H1 (cell line): ENCODE measurements around the gene RDH5. TPM values are rescaled to one million over a fixed set of nuclear protein-coding genes. Genes with fewer than 3 reads are reported as not detected.

Experiments
- CTCF ChIA-PET: fragments of 300-600 bp; sonication (Branson Sonifier 250); formaldehyde crosslinking; loops from one replicate; lab custom pipeline; 2021; ENCODE audit not compliant: partially characterized antibody; lab: Charles Lee
- POLR2A ChIA-PET: fragments of 300-600 bp; sonication (Branson Sonifier 250); formaldehyde crosslinking; loops from one replicate; lab custom pipeline; 2021; ENCODE audit warnings: inconsistent platforms; ENCODE audit not compliant: partially characterized antibody; lab: Charles Lee
- DNase-seq, 2 experiments: peaks; one replicate each; pipeline versions ENCODE4 v3.0.0 to v3.0.0-alpha.2; 2010 to 2022; ENCODE audit warnings: low spot score in 2 of 2, low read depth in 1 of 2, mixed read lengths in 1 of 2
- FAIRE-seq: peaks from 2 replicates; lab custom pipeline; 2011; peaks lifted over from hg19 to GRCh38; lab: Jason Lieb, UNC
- H2AFZ ChIP-seq: 2 replicates; pipeline ENCODE4 v1.8.1; 2012; ENCODE audit warnings: low read length, inconsistent platforms
- H2AK5ac ChIP-seq: 2 replicates; pipeline ENCODE4 v1.6.1; 2013; ENCODE audit warnings: low read depth, low read length
- H2BK120ac ChIP-seq: replicated peaks from 2 replicates; pipeline ENCODE3; 2013; ENCODE audit warnings: low read depth, low read length, inconsistent platforms
- H2BK12ac ChIP-seq: 2 replicates; pipeline ENCODE4 v1.6.1; 2013; ENCODE audit warnings: low read depth, low read length
- H2BK15ac ChIP-seq: 2 replicates; pipeline ENCODE4 v1.6.1; 2013; ENCODE audit warnings: low read length
- H2BK20ac ChIP-seq: 2 replicates; pipeline ENCODE4 v1.6.1; 2013; ENCODE audit warnings: low read length
- H2BK5ac ChIP-seq: 2 replicates; pipeline ENCODE4 v1.6.1; 2013; ENCODE audit warnings: low read depth, low read length
- H3K14ac ChIP-seq: 2 replicates; pipeline ENCODE4 v1.6.1; 2013; ENCODE audit warnings: inconsistent platforms; ENCODE audit not compliant: insufficient read length
- H3K18ac ChIP-seq: 2 replicates; pipeline ENCODE4 v1.6.1; 2013; ENCODE audit warnings: low read length; ENCODE audit errors: extremely low read depth
- H3K23ac ChIP-seq: 2 replicates; pipeline ENCODE4 v1.6.1; 2013; ENCODE audit warnings: inconsistent platforms; ENCODE audit not compliant: insufficient read length
- H3K23me2 ChIP-seq: 2 replicates; pipeline ENCODE4 v1.6.1; 2013; ENCODE audit warnings: low read depth, low read length
- H3K27ac ChIP-seq: 2 replicates; pipeline ENCODE4 v1.6.1; 2011; ENCODE audit warnings: low read depth, low read length, inconsistent platforms
- H3K27me3 ChIP-seq, 4 experiments: replicated peaks in 1 of 4; 1 replicate in 1 of 4; 2 replicates in 3 of 4; pipeline versions ENCODE4 v1.6.1 to v1.8.1; 2011 to 2013; ENCODE audit warnings: low read length in 3 of 4, mild to moderate bottlenecking in 3 of 4, inconsistent platforms in 2 of 4, mixed read lengths in 2 of 4, moderate library complexity in 1 of 4; ENCODE audit not compliant: control insufficient read depth in 3 of 4, insufficient read depth in 3 of 4; ENCODE audit errors: extremely low read depth in 1 of 4
- H3K36me3 ChIP-seq, 4 experiments: 2 replicates each; pipeline versions ENCODE4 v1.6.1 to v1.8.1; 2011 to 2013; ENCODE audit warnings: mild to moderate bottlenecking in 4 of 4, low read length in 3 of 4, moderate library complexity in 2 of 4, control low read depth in 1 of 4, inconsistent platforms in 1 of 4; ENCODE audit not compliant: insufficient read depth in 4 of 4, control insufficient read depth in 2 of 4
- H3K4ac ChIP-seq: replicated peaks from 2 replicates; pipeline ENCODE3; 2013; ENCODE audit warnings: low read length, low read depth, mixed read lengths, inconsistent platforms; ENCODE audit not compliant: insufficient read length
- H3K4me1 ChIP-seq, 4 experiments: replicated peaks in 1 of 4; 1 replicate in 1 of 4; 2 replicates in 3 of 4; pipeline versions ENCODE4 v1.6.1 to v1.8.1; 2011 to 2013; ENCODE audit warnings: low read length in 3 of 4, inconsistent platforms in 2 of 4, mixed read lengths in 1 of 4; ENCODE audit not compliant: insufficient read depth in 4 of 4, control insufficient read depth in 3 of 4
- H3K4me2 ChIP-seq, 2 experiments: 2 replicates each; pipeline versions ENCODE4 v1.6.1 to v1.8.1; 2011 to 2013; ENCODE audit warnings: low read depth in 2 of 2, low read length in 2 of 2, control low read depth in 1 of 2, inconsistent platforms in 1 of 2, mild to moderate bottlenecking in 1 of 2; ENCODE audit not compliant: insufficient read depth in 1 of 2
- H3K4me3 ChIP-seq, 4 experiments: fragments of 200-600, 300-600 bp in 1 of 4; sonication (generic), shearing (Covaris generic), sonication (Bioruptor Twin) in 1 of 4; 2 replicates each; pipeline versions ENCODE4 v1.5.1 to v1.8.1; 2011 to 2016; ENCODE audit warnings: low read length in 4 of 4, low read depth in 3 of 4, control low read depth in 2 of 4, inconsistent platforms in 2 of 4, mild to moderate bottlenecking in 2 of 4, mixed read lengths in 1 of 4, moderate library complexity in 1 of 4; ENCODE audit not compliant: insufficient read depth in 2 of 4; ENCODE audit errors: extremely low read depth in 1 of 4
- H3K56ac ChIP-seq: replicated peaks from 2 replicates; pipeline ENCODE3; 2013; ENCODE audit warnings: low read depth, mild to moderate bottlenecking, mixed read lengths, low read length, inconsistent platforms; ENCODE audit not compliant: insufficient read length
- H3K79me1 ChIP-seq: 2 replicates; pipeline ENCODE4 v1.6.1; 2013; ENCODE audit warnings: low read depth, low read length, control low read depth
- H3K79me2 ChIP-seq, 2 experiments: 2 replicates each; pipeline versions ENCODE4 v1.6.1 to v1.8.1; 2012 to 2013; ENCODE audit warnings: low read length in 2 of 2, mild to moderate bottlenecking in 2 of 2, inconsistent platforms in 1 of 2; ENCODE audit not compliant: insufficient read depth in 2 of 2, control insufficient read depth in 1 of 2
- H3K9ac ChIP-seq, 4 experiments: replicated peaks in 1 of 4; 1 replicate in 1 of 4; 2 replicates in 3 of 4; pipeline versions ENCODE4 v1.6.1 to v1.8.1; 2011 to 2013; ENCODE audit warnings: low read depth in 3 of 4, low read length in 3 of 4, control low read depth in 2 of 4, mild to moderate bottlenecking in 2 of 4, moderate library complexity in 2 of 4, inconsistent platforms in 1 of 4; ENCODE audit errors: extremely low read depth in 1 of 4
- H3K9me3 ChIP-seq, 2 experiments: 2 replicates each; pipeline versions ENCODE4 v1.6.1 to v1.8.1; 2012 to 2013; ENCODE audit warnings: mild to moderate bottlenecking in 2 of 2, moderate library complexity in 2 of 2, control low read depth in 1 of 2, inconsistent platforms in 1 of 2, low read depth in 1 of 2, low read length in 1 of 2, mixed read lengths in 1 of 2; ENCODE audit not compliant: insufficient read depth in 2 of 2
- H4K20me1 ChIP-seq, 2 experiments: replicated peaks in 1 of 2; 2 replicates each; pipeline versions ENCODE3 to v1.8.1; 2011 to 2013; ENCODE audit warnings: inconsistent platforms in 2 of 2, low read length in 2 of 2, mild to moderate bottlenecking in 1 of 2; ENCODE audit not compliant: insufficient read depth in 2 of 2, control insufficient read depth in 1 of 2
- H4K5ac ChIP-seq: 2 replicates; pipeline ENCODE4 v1.6.1; 2013; ENCODE audit warnings: low read length, low read depth, mixed read lengths, inconsistent platforms; ENCODE audit not compliant: insufficient read length
- H4K8ac ChIP-seq: 2 replicates; pipeline ENCODE4 v1.8.0; 2013; ENCODE audit warnings: mild to moderate bottlenecking, moderate library complexity, low read length, inconsistent platforms; ENCODE audit not compliant: insufficient read depth; ENCODE audit errors: extremely low read depth
- H4K91ac ChIP-seq: replicated peaks from 2 replicates; pipeline ENCODE3; 2013; ENCODE audit warnings: low read length, mixed read lengths, inconsistent platforms; ENCODE audit not compliant: insufficient read length
- BRCA1 ChIP-seq: IDR thresholded peaks from 2 replicates; pipeline ENCODE4 v1.6.1; 2012; ENCODE audit warnings: low read depth, low read length, improper control_type of control experiment
- CBX5 ChIP-seq: fragments of 300-800, 300-1000 bp; sonication (generic); IDR thresholded peaks from 2 replicates; pipeline ENCODE4 v1.7.1; 2016; ENCODE audit warnings: antibody characterized with exemption, low read length, low read depth
- CREB1 ChIP-seq: IDR thresholded peaks from 2 replicates; pipeline ENCODE4 v1.6.1; 2012; ENCODE audit warnings: inconsistent platforms
- EZH2 ChIP-seq: fragments of 200-600 bp; sonication (generic); IDR thresholded peaks from 2 replicates; pipeline ENCODE4 v1.7.1; 2012; ENCODE audit warnings: low read depth, mild to moderate bottlenecking, moderate library complexity, low read length, inconsistent platforms; ENCODE audit not compliant: severe bottlenecking
- PHF8 ChIP-seq: fragments of 200-600 bp; sonication (generic); conservative IDR thresholded peaks from 2 replicates; pipeline ENCODE4 v1.7.1; 2012; ENCODE audit warnings: low read depth, mild to moderate bottlenecking, inconsistent platforms, low read length, moderate library complexity
- POU5F1 ChIP-seq: IDR thresholded peaks from 2 replicates; pipeline ENCODE4 v1.6.1; 2011; ENCODE audit warnings: low read depth, mild to moderate bottlenecking, low read length, moderate library complexity
- RBBP5 ChIP-seq: IDR thresholded peaks from 2 replicates; pipeline ENCODE4 v1.7.1; 2012; ENCODE audit warnings: low read depth, mild to moderate bottlenecking, inconsistent platforms, low read length, moderate library complexity, borderline replicate concordance
- SIX5 ChIP-seq: IDR thresholded peaks from 2 replicates; pipeline ENCODE4 v1.6.1; 2011; ENCODE audit warnings: mild to moderate bottlenecking, low read depth, low read length
- SP2 ChIP-seq: IDR thresholded peaks from 2 replicates; pipeline ENCODE4 v1.6.1; 2012; ENCODE audit warnings: mild to moderate bottlenecking, low read length, inconsistent platforms
- TAF7 ChIP-seq: optimal IDR thresholded peaks from 2 replicates; pipeline ENCODE3; 2011; ENCODE audit warnings: low read depth, mild to moderate bottlenecking, inconsistent platforms, low read length, moderate library complexity, borderline replicate concordance
- WGBS, 2 experiments: shearing (Covaris generic) in 1 of 2; methylation state at CpG; one replicate each; pipeline versions ENCODE4 v1.1.6 to v1.1.7; 2013 to 2015; ENCODE audit warnings: low lambda C conversion rate in 2 of 2, mixed read lengths in 2 of 2, inconsistent platforms in 1 of 2, low coverage in 1 of 2, missing lambda C conversion rate in 1 of 2; ENCODE audit not compliant: insufficient replicate concordance in 2 of 2, insufficient coverage in 1 of 2, insufficient read length in 1 of 2; ENCODE audit errors: extremely low coverage in 1 of 2, missing lambda C conversion rate in 1 of 2; 5-methylcytosine and 5-hydroxymethylcytosine counted together
- polyA plus RNA-seq, 7 experiments: library from polyadenylated mRNA; depleted of rRNA in 3 of 7; stranded (reverse) in 5 of 7; unstranded in 2 of 7; fragments of >200 nt in 5 of 7; fragments of 200-250 nt in 2 of 7; gene quantifications; 1 replicate in 5 of 7; 2 replicates in 1 of 7; 4 replicates in 1 of 7; pipeline versions ENCODE4 v1.2.1 to v1.2.3, GENCODE V29; 2011 to 2013; ENCODE audit warnings: missing spikeins in 2 of 7, mixed read lengths in 2 of 7
- total RNA-seq: library from RNA; stranded (reverse); fragmentation: NEBNext Ultra II Directional; extraction: Animal tissue kit (Norgen Biotek cat#: 25700); gene quantifications from 2 replicates; pipeline ENCODE4 v1.2.1, GENCODE V29; 2021
- TF ChIP-seq, protein P1 (sequence below): IDR thresholded peaks from 2 replicates; pipeline ENCODE4 v1.6.1; 2012; ENCODE audit warnings: inconsistent platforms

The RDH5 gene
- total and polyA plus RNA-seq, 2 of the 8 experiments (the other 6 are each of a cell fraction or from before 2014, with no cell fraction given) = 4.2 to 6.0 TPM

DNA sequence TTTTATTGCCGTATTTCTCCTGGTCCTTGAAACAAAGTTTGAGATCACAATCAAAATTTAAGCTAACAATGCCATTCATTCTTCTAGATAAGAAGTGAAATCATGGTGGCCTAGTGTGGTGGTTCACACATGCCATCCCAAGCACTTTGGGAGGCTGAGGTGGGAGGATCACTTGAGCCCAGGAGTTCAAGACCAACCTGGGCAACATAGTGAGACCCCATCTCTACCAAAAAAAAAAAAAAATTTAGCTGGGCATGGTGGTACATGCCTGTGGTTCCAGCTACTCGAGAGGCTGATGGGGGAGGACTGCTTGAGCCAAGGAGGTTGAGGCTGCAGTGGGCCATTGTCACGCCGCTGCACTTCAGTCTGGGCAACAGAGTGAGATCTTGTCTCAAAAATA is 47.0 kb downstream of the RDH5 start:
- CTCF ChIA-PET = interaction anchor here (0.6 to 3.4 kb wide), 9 partner anchors 12 to 618 kb away, joined by 3 to 19 read pairs (median 4); no protein-coding TSS in a partner anchor
- Histone ChIP-seq H3K79me1 (peaks cover 4% of the 10 kb centered on the region), H3K18ac (no peak overlapping the region), H3K9ac (no peak overlapping the region; a peak in 1 of 7 replicates), H3K27ac (no peak overlapping the region), H2AFZ (no peak overlapping the region), H3K4me2 (no peak overlapping the region), H4K5ac (no peak overlapping the region), H3K9me3 (no peaks in the 10 kb centered on the region), H2AK5ac (no peak overlapping the region), H3K23ac (no peak overlapping the region), H3K4me1 (no peaks in the 10 kb centered on the region), H4K8ac (no peak overlapping the region), H3K14ac (no peak overlapping the region), H3K23me2 (no peaks in the 10 kb centered on the region; the same call in 1 of the 2 replicates), H2BK5ac (no peak overlapping the region), H3K79me2 (no peaks in the 10 kb centered on the region), H3K4me3 (no peak overlapping the region), H3K36me3 (peaks cover 2 to 33% (median 6%) of the 10 kb centered on the region in 4 experiments; a peak in 6 of 8 replicates), H3K27me3 (no peaks in the 10 kb centered on the region), H3K56ac (no peak overlapping the region), H3K4ac (no peak overlapping the region), H2BK12ac (no peak overlapping the region), H4K20me1 (peaks cover 5 to 9% of the 10 kb centered on the region in 2 experiments), H2BK120ac (no peak overlapping the region), H4K91ac (no peak overlapping the region), H2BK15ac (no peak overlapping the region), H2BK20ac (no peak overlapping the region)
- DNase-seq = no peak
- 93% methylated on average over 4 of the region's 4 CpGs; no CpG with 5 or more reads in 1 of the 2 experiments for WGBS, 2 experiments
- no peak for FAIRE-seq
- POLR2A ChIA-PET = interaction anchor here (0.7 to 46.5 kb wide), 7 partner anchors 13 to 188 kb away, joined by 3 to 809 read pairs (median 4); partner anchors contain the start of genes BLOC1S1, CD63 and GDF11
- TF ChIP-seq, protein P1, sequence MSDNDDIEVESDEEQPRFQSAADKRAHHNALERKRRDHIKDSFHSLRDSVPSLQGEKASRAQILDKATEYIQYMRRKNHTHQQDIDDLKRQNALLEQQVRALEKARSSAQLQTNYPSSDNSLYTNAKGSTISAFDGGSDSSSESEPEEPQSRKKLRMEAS = no peak
- TF ChIP-seq TAF7 (no peak), SIX5 (no peak), BRCA1 (no peak), RBBP5 (no peak), EZH2 (no peak), CREB1 (no peak), CBX5 (no peak), POU5F1 (no peak), SP2 (no peak), PHF8 (no peak)
